Fibroblast of skin of back (primary cell): ENCODE results near the gene AP3D1.

ENCODE experiments used
- DNase-seq: peaks from one replicate; pipeline ENCODE4 v3.0.0-alpha.2; 2013

AP3D1 gene

DNA sequence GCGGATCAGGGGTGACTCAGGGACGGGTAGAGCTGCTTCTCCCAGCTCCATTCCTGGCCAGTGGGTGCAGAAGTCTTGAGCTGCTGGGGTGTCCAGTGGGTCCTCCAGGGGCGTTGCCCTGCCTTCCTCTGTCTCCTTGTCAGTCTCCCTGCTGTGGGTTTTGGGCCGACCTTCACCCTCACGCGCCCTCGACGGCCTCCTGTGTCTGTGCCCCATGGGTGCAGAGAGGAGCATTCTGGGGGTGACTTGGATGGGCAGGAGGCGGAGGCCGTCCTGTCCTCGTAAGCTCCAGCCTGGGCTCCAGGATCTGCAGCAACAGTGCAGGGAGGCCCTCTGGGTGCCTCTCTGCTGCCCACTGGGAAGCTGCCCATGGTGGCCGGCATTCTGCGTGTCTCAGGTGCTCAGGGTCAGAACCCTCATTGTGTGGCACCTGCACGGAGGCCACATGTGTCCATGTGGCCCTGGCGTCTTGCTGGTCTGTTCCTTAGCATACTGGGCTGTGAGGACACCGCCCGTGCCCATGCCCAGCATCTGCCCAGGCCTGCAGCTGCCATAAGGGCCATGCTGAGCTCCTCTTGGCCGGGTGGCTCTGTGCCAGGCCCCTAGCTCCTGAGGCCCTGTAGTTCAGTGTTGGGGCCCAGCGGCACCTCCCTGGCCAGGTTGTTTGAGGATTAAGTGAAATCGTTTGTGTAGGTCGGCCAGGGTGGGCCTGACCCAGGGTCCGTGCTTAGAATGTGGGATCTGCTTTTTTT lies 29.7 kb upstream of the AP3D1 start:
- no peak for DNase-seq

DNA sequence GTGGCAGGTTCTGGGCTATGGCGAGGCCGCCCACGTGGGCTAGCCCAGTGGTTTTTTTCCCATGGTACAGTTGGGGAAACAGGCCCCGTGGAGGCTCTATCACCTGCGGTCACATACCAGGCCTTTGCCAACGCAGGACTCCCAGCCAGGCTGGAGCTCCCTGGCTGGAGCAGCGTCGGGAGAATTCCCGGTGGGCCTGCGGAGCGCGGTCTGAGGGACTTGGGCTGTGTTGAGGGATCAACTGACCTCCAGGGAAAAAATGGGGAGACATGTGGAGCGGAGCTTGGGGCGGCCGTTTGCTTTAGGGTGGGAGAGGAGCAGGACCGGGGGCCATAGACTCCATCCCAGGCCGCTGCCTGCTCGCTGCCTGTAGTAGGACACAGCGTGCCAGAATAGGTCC lies 28.7 kb upstream of the AP3D1 start:
- no peak for DNase-seq

DNA sequence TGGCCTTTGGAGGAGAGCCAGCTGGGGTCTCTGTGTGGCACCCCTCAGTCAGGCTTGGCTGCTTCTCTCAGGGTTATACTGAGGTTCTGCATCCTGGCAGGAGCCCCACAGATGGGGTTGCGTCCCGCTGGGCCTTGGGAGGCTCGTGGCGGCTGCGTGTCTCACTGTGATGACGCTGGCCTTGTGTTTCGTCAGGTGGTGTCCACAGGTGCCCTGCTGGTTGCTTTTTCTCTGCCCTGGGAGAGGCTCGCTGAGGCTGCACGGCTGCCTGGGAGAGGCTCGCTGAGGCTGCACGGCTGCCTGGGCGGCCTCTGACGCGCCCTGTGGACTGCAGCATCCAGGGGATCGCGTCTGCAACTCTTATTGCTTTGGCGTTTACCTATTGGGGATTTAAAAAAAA lies 27.7 kb upstream of the AP3D1 start:
- DNase-seq = no peak

DNA sequence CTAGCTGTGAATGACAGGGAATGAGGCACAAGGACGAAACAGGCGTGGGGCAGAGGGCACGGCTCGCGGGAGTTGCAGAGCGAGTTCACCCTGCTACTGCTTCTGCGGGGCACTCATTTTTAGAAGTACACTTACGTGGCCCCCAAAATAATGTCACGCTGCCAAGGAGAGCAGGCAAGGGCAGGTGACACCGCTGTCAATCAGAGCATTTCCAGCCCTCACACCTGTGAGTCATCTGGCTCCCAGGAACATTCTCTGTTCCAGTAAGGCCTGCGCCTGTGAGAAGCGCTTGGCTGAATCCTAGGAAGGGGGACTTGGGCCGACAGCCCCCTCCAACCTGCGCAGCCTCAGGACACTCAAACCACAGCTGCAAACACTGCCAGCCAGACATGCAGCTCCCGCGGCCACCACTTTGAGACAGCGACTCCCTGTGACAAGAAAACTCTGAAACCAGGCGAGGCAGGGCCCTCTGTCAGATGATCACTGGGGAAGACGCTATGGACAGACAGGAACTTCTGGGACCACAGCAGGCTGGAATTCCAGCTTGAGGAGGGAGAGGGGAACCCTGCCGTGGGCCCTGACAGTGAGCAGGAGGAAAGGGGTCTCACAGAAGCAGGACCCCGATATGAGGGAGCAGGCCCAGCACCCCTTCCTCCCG lies 25.1 kb upstream of the AP3D1 start:
- no peak for DNase-seq

DNA sequence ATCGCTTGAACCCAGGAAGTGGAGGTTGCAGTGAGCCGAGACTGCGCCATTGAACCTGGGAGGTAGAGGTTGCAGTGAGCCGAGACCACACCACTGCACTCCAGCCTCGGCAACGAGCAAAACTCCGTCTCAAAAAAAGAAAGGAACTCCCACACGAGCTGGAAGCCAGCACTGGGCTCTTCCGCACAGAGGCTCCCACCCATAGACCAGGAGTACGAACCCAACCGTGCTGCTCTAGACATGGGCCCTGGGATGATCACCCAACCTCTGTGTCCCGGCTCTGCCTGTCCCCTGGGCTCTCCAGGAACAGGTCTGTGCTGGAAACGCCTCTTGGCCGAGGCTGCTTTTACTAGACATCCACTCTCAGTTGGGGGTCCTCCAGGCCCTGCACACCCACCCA lies 24.4 kb upstream of the AP3D1 start:
- DNase-seq = no peak

DNA sequence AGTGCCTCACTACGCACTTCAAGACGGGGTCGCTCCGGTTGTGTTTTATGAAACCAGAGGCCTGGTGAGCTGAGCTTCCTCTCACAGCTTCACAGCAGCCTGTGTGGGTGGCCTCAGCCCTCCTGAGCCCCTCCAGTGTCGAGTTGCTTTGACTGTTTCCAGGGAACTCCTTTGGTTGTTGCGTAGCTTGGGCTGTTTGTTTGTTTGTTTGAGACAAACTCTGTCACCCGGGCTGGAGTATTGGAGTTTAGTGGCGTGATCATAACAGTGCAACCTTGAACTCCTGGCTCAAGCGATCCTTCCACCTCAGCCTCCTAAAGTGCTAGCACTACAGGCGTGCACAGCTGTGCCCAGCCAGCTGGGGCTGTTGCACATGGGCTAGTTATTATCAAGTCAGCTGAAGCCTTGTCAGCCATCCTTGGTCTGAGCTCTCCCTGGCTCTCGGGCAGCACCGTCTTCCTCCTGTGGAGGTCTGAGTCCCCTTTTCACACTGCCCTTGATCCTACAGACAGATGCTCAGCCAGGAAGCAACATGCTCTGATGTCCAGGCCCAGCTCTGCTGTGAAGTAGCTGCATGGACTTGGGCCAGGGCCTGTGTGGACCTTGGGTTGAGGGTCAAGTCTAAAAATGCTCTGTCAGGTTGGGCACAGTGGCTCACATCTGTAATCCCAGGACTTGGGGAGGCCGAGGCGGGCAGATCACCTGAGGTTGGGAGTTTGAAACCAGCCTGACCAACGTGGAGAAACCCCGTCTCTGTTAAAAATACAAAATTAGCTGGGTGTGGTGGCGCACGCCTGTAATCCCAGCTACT lies 22.6 kb upstream of the AP3D1 start:
- DNase-seq = no peak

DNA sequence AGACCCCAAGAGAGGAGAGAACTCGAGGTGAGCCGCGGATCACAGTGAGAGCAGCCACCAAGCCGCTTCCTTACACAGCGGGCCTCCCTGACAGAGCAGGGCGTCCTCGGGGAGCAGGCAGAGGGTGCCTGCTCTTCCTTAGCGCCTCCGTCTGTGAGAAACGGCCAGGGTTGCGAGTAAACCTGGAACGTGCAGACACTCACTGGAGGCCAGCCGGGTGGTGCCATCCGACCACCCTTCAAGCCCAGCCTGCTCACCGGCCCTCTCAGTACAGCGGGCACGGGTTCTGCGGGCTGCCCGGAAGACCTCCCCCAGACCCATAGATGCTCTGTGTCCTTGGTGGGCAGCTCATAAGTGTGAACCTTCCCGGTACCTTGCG lies 22.0 kb upstream of the AP3D1 start:
- no peak for DNase-seq

DNA sequence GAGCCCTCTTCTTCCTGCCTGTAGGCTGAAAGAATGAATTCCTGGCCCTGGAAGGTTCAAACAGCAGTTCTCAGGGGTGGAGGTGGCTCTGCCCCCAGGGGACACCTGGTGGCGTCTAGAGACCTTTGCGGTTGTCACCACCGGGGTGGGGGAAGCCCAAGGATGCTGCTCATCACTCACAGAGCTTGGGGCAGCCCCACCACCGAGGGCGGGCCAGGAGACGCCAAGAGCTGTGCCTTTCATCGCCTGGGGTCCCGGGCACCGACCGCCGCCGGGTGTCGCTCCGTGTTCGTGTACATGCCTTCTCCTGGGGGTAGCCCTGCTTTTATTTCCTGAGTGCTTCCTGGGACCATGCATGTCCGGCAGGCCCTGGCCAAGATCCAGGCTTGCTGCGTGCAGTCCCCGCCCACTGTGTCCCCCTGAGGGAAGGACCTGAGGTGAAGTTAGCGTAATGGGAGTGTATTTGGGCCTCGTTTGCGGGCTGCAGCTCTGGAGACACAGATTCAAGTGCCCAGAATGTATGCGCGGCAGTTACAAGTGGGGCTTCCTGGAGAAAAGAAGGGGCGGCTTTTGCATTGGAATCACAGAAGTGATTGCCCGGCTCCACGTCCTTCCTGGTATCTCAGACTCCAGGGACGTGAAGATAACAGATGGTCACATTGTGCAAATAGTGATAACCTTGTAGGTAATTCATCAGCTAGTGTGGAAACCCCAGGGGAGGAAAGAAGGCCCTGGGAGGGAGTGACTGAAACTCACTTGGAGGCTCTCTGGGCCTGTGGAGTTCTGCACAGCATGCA lies 20.2 kb upstream of the AP3D1 start:
- no peak for DNase-seq

DNA sequence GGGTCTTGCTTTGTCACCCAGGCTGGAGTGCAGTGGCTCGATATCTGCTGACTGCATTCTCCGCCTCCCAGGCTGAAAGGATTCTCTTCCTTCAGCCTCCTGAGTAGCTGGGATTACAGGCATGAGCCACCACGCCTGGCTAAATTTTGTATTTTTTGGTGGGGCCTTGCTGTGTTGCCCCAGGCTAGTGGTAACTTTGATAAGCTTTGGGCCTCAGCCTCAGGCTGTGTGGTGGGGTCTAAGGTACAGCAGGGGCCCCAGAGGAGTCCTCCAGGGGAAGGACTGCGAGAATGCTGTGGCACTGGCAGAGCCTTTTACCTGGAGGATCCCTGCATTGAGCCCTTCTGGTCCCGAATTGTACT lies 19.6 kb upstream of the AP3D1 start:
- DNase-seq = no peak

DNA sequence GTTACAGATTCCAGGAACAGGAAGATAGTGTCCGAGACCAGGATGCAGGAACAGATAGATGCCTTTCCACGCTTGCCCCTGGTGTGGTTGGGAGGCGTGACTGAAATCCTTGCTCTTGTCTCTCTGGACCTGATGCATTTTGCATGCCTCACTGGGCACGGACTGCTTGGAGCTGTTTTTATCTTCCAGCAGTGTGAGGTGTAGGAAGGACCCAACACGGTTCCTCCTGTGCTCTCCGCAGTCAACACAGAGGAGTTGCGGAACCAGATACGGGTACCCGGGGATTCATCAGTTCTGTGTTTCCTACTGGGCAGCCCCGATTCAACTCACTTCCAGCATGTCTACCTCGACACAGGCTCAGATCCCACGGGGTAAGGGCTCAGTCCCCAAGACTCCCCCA lies 18.9 kb upstream of the AP3D1 start:
- no peak for DNase-seq

DNA sequence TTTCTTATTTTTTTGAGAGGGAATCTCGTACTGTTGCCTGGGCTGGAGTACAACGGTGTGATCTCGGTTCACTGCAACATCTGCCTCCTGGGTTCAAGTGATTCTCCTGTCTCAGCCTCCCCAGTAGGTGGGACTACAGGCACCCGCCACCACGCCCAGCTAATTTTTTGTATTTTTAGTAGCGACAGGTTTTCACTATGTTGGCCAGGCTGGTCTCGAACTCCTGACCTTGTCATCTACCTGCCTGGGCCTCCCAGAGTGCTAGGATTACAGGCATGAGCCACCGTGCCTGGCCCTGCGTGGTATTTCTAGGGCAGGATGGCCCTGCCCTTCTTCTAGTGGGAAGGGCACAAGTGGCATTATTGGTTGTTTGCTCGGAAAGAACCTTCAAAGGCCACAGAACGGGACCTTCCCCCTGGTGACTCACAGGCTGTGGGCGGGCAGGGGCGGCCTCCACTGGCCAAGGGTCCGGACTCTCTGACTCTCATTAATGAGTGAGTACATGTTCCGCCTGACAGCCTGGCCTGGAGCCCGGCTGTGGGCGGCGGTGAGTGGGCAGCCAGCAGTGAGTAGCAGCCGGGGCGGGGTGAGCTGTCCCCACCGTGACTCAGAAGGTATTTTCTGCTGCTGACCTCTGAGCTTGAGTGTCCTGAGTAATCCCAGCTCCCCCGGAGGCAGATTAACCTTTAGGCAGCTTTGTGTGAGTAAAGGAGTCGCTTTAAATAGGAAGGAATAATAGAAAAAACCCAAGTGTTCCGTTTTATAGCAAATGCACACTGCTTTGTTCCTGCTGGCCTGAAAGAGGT lies 17.5 kb upstream of the AP3D1 start:
- peak; percentile 99 for DNase-seq

DNA sequence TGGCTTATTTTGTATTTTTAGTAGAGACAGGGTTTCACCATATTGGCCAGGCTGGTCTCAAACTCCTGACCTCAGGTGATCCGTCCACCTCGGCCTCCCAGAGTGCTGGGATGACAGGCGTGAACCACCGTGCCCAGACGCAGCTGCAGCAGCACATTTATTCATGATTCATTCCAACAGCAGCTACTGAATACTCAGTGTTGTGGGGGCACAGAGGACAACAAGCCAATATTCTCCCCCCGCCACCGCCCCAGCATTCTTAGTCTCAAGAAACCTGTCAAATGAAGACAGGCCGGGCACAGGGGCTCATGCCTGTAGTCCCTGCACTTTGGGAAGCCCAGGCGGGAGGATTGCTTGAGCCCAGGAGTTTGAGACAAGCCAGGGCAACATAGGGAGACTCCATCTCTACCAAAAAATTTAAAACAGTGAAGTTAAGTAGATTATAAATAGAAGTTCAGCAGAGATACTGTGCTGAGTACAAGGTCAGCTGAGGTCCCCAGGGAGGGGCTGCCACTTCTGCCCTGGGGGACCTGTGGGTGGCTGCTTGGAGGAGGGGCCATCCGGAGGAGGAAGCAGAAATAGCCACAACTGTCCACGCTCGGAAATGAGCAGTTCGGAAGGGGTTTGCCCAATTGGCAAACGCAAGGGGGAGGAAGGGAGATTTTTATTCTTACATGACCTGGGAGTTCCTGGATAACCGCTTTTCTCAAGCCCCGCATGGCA lies 16.7 kb upstream of the AP3D1 start:
- DNase-seq = no peak

DNA sequence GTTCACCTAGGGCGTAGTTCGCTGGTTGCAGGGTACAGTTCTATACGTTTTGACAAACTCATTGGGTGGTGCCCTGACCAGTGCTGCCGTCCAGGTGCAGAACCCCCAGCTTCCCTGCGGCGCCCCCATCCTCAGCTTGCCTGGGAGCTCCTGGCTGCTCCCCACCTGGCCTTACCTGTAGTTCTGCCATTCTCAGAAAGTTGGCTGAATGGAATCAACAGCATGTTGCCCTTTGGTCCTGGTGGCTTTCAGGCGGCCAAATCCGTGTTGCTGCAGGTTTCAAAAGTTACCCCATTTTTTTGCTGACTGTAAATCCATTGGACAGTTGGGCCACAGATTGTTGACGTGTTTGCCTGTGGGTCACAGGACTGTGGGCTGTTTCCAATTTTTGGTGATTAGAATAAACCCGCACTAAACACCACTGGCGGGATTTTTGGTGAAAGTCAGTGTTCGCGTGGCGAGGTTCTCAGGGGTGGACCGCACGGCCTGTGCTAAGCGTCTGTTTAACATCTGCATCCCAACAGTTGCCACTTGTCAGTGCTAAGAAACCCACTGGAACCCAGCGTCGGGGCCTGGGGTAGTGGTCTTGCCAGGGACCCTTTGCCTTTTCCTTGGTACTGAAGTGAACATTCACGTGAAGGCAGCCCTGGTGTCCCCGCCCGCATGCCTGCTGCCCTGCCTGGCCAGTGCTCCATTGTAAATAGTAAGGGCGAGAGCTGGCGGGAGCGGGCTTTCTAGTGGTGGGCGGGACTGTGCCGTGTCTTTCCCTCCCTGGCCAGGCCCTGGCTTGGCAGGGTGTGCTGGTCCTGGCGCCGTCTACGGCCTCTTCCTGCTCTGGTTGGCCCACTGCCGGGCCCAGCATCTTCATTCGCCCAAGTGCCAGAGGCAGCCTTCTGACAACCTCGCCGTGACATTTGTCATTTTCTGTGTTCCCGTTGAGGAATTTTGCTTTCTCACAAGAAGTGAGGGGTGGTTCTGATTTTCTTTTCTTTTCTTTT lies 15.7 kb upstream of the AP3D1 start:
- peak; percentile 64 for DNase-seq

DNA sequence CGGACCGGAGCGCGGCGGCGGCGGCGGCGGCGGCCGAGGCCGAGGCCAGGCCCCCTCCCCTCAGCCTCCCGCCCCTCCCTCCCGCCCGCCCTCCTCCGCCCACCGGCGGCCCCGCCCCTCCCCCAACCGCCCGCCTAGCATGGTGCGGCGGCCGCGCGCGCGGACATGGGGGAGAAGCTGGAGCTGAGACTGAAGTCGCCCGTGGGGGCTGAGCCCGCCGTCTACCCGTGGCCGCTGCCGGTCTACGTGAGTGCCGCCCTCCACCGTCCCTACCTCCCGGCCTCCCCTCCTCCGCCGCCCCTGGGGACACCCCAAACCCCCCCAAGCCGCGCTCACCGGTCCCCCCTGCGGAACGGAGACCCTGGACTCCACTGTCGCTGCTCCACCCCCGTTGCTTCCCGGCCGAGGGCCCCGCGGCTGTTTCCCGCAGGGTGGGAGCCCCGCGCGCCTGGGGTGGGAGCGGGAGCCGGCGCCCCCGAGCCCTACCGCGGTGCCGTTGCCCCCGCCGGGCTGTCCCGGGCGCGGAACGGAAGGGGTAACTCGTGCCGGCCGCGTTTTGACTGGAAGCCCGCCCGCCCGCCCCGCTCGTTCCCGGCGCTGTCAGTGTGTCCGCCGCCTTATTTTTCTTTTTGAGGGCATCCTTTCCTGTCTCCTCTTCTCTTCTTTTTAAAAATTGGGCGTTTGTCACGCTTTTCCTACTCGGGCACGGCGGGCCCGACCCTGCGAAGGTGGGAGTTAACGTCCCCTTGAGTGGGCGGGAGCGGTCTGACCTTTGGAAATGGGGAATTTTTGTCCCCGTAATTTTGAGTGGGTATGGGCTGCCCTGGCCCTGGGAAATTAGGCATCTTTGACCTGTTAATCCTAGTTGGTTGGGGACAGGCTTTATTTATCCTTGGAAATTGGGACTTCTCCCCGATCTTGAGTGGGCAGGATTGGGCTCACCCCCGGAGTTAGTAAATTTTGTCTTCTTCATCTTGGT lies 12.9 kb upstream of the AP3D1 start:
- DNase-seq = no peak

DNA sequence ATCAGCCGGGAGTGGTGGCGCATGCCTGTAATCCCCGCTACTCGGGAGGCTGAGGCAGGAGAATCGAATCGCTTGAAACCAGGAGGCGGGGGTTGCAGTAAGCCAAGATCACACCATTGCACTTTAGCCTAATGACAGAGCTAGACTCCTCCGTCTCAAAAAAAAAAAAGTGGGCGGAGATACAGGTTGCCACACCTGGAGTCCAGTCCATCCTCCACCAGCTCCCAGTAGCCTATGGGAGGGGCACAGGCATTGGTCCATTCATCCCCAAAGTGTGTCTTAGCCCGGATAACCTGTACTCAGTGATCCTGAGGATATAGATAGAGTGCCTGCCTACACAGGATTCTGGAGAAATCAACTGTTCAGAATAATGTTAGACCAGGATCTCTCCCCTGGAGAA lies 9.0 kb upstream of the AP3D1 start:
- no peak for DNase-seq

DNA sequence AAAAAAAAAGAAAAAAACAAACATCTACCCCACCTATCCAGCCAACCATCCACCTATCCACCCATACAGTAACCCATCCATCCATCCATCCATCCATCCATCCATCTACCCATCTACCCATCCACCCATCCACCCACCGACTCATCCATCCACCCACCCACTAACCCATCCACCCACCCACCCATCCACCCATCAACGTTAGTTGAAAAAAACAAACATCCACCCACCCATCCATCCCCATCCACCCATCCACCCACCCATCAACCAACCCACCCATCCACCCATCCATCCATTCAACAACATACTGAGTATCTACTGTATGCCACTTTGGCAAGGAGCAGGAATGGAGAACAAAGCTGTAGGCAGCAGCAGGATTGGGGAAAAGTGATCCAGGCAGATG lies 6.1 kb upstream of the AP3D1 start:
- DNase-seq = no peak

DNA sequence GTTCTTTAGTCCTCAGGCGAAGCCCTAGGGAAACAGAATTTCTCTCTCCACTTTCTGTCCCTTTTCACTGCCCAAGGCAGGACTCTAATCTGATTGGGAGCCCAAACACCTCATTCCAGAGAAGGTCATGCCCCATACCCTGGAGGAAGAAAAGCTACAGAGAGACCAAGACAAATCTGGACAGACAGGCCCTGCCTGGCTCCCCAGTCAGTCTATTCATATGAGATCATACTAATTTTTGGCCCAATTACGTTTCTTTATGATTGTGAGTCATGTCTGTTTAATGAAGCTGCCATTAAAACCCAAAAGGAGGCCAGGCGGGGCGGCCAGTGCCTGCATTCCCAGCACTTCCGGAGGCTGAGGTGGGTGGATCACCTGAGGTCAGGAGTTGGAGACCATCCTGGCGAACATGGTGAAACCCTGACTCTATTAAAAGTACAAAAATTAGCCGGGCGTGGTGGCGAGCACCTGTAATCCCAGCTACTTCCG lies 3.3 kb upstream of the AP3D1 start:
- no peak for DNase-seq

DNA sequence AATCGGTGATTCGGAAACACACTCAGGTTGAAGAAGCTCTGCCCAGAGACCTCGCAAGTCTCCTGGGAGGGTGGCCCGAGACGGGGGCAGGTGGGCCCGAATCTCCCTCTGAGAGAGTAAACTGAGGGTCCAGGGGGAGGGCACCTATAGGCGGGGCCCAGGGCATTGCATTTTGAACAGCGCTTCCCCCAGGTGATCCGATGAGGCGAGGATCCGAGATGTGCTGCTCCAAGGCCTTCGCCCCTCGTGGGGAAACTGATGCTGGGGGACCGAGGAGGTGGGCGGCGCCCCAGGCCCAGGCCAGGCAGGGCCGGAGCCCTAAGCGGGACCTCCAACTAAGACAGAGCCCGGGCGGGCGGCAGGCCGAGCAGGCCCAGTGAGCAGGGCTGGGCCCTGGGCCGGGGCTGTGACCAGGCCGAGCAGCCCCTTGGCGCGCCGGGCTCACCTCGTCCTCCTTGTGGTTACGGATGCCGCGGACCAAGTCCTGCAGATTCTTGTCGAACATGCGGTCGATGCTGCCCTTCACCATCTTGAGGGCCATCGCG lies 500 bp downstream of the AP3D1 start:
- DNase-seq = no peak
